ENCODE measurements around the gene STEAP2.

Gene STEAP2

GRCh38 chr7:90210475-90210874 is 1.1 kb upstream of the STEAP2 start:
- peaks cover 0 to 8% of the 10 kb centered on the region in 2 experiments for H3K4me1 ChIP-seq (ENCODE audit: control insufficient read depth in 1 of 2, insufficient read depth in 1 of 2, low read depth in 1 of 2, low read length in 1 of 2)
- H3K9me3 ChIP-seq, result no peaks in the 10 kb centered on the region
- peaks cover 72% of the 10 kb centered on the region for H3K27me3 ChIP-seq
- H3K36me3 ChIP-seq, result no peaks in the 10 kb centered on the region
- no peak for TF ChIP-seq CTCF (IDR thresholded peaks at IDR 0.05)
- no peak overlapping the region for H3K27ac ChIP-seq
- no peak overlapping the region for H3K4me3 ChIP-seq (ENCODE audit: low read depth in 1 of 2, low read length in 1 of 2)

GRCh38 chr7:90210981-90211380 is 559 bp upstream of the STEAP2 start:
- H3K4me1 ChIP-seq (ENCODE audit: control insufficient read depth in 1 of 2, insufficient read depth in 1 of 2, low read depth in 1 of 2, low read length in 1 of 2), result peaks cover 0 to 8% of the 10 kb centered on the region in 2 experiments
- no peak overlapping the region for H3K27ac ChIP-seq
- no peak for TF ChIP-seq CTCF (IDR thresholded peaks at IDR 0.05)

DNA sequence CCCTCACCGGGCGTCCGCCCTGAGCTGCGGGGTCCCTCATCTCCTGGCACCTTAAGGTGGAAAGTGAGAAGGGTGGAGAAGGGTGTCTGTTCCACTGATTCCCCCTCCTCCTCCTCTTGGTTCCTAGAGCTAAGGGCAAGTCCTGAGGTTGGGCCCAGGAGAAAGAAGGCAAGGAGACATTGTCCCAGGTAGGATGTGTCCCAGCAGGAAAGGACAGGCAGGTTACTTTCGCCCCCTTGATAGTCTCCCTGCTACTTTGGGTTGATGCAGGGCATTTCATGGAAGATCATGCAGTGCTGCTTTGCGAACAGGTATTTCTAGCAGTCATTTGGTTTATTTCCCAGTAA is 582 bp downstream of the STEAP2 start:
- Histone ChIP-seq H3K27me3 (peaks cover 85% of the 10 kb centered on the region), H3K27ac (no peak overlapping the region), H3K36me3 (no peaks in the 10 kb centered on the region), H3K4me1 (ENCODE audit: control insufficient read depth in 1 of 2, insufficient read depth in 1 of 2, low read depth in 1 of 2, low read length in 1 of 2) (peaks cover 0 to 8% of the 10 kb centered on the region in 2 experiments), H3K4me3 (ENCODE audit: low read depth in 1 of 2, low read length in 1 of 2) (no peak overlapping the region), H3K9me3 (no peaks in the 10 kb centered on the region)
- TF ChIP-seq CTCF (IDR thresholded peaks at IDR 0.05), result no peak

More at GRCh38 chr7:90210981-90211380, 559 bp upstream of the STEAP2 start:
- peaks cover 77% of the 10 kb centered on the region for H3K27me3 ChIP-seq
- H3K4me3 ChIP-seq (ENCODE audit: low read depth in 1 of 2, low read length in 1 of 2), result no peak overlapping the region
- H3K36me3 ChIP-seq, result no peaks in the 10 kb centered on the region
- no peaks in the 10 kb centered on the region for H3K9me3 ChIP-seq

GRCh38 chr7:90213521-90213920 is 2.0 kb downstream of the STEAP2 start:
- Histone ChIP-seq H3K36me3 (no peaks in the 10 kb centered on the region), H3K27me3 (peaks cover 90% of the 10 kb centered on the region), H3K4me1 (ENCODE audit: control insufficient read depth in 1 of 2, insufficient read depth in 1 of 2, low read depth in 1 of 2, low read length in 1 of 2) (peaks cover 0 to 8% of the 10 kb centered on the region in 2 experiments), H3K9me3 (no peaks in the 10 kb centered on the region), H3K4me3 (ENCODE audit: low read depth in 1 of 2, low read length in 1 of 2) (no peak overlapping the region), H3K27ac (no peak overlapping the region)
- no peak for TF ChIP-seq CTCF (IDR thresholded peaks at IDR 0.05)

DNA sequence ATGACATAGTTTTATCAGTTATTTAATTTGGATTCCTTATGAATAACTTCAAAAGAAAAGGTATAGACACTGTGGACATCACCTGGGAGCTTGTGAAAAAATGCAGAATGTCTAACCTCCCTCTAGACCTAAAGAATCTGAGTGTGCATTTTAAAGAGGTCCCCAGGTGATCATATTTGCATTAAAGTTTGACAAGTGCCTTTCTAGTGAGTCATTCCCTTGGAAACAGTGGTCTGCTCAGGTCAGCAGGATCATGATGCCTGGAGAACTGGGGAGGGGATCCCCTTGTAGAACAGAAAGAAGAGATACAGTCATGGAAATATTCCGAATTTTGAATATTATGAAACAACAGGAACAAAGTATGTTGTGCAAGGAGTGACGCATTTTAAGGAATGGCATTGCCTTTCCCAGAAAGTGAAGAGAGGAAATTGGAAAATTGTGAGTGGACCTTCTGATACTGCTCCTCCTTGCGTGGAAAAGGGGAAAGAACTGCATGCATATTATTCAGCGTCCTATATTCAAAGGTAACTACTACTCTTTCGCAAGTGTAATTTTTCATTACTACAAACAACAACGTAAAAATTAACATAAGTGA is 4.6 kb downstream of the STEAP2 start:
- H3K36me3 ChIP-seq, result no peaks in the 10 kb centered on the region
- H3K4me1 ChIP-seq (ENCODE audit: control insufficient read depth in 1 of 2, insufficient read depth in 1 of 2, low read depth in 1 of 2, low read length in 1 of 2), result peaks cover 0 to 8% of the 10 kb centered on the region in 2 experiments
- no peak overlapping the region for H3K27ac ChIP-seq
- no peak overlapping the region for H3K4me3 ChIP-seq (ENCODE audit: low read depth in 1 of 2, low read length in 1 of 2)
- H3K9me3 ChIP-seq, result no peaks in the 10 kb centered on the region
- no peak for TF ChIP-seq CTCF (IDR thresholded peaks at IDR 0.05)
- peaks cover 64% of the 10 kb centered on the region for H3K27me3 ChIP-seq

Data from neutrophil (primary cell).